Breast epithelium (tissue), 4 donors: ENCODE data around the gene TRIM66. TPM values are rescaled to one million over a fixed set of nuclear protein-coding genes. Genes with fewer than 3 reads are reported as not detected.

Source experiments
- DNase-seq, 2 donors: peaks; one replicate each; pipeline ENCODE4 v3.0.0-alpha.2; 2019; ENCODE audit warnings: low spot score in 2 of 2
- H3K27ac ChIP-seq, 2 donors: fragments of 200-600 bp; sonication (generic) in 1 of 2; one replicate each; pipeline ENCODE4 v1.5.1; 2016 to 2019; ENCODE audit warnings: mild to moderate bottlenecking in 1 of 2
- H3K27me3 ChIP-seq, 2 donors: fragments of 200-600 bp; sonication (generic) in 1 of 2; one replicate each; pipeline versions ENCODE4 v1.5.1 to v1.6.0; 2017 to 2019; ENCODE audit warnings: control low read depth in 1 of 2, mild to moderate bottlenecking in 1 of 2
- H3K36me3 ChIP-seq: fragments of 200-600 bp; one replicate; pipeline ENCODE4 v1.5.1; 2019
- H3K4me1 ChIP-seq, 2 donors: fragments of 200-600 bp; sonication (generic); one replicate each; pipeline ENCODE4 v1.5.1; 2016 to 2019; ENCODE audit warnings: control low read depth in 1 of 2
- H3K4me3 ChIP-seq, 3 donors: fragments of 200-600 bp; sonication (generic); 1 replicate in 2 of 3; 2 replicates in 1 of 3; pipeline ENCODE4 v1.5.1; 2016 to 2019; ENCODE audit warnings: mild to moderate bottlenecking in 3 of 3, moderate library complexity in 2 of 3
- H3K9me3 ChIP-seq, 2 donors: fragments of 200-600 bp; sonication (generic) in 1 of 2; one replicate each; pipeline ENCODE4 v1.5.1; 2016 to 2019; ENCODE audit warnings: control low read depth in 1 of 2
- CTCF ChIP-seq, 3 donors: fragments of 450-650 bp; IDR thresholded peaks; one replicate each; pipeline ENCODE4 v1.5.1; 2016 to 2017; ENCODE audit warnings: antibody characterized with exemption in 3 of 3, mild to moderate bottlenecking in 3 of 3, moderate library complexity in 3 of 3
- POLR2A ChIP-seq: fragments of 450-650 bp; IDR thresholded peaks from one replicate; pipeline ENCODE4 v1.6.1; 2016; ENCODE audit warnings: antibody characterized with exemption, mild to moderate bottlenecking, moderate library complexity
- POLR2AphosphoS5 ChIP-seq, 3 donors: sonication (generic); formaldehyde crosslinking; IDR thresholded peaks; one replicate each; pipeline ENCODE4 v1.6.1; 2017; ENCODE audit warnings: antibody characterized with exemption in 3 of 3
- intact Hi-C: fragments of 100-400 bp; cut with DNase I; formaldehyde crosslinking; loops from one replicate; pipeline ENCODE4 v1.15.1; 2023; ENCODE audit warnings: low total_unique reads
- total RNA-seq, 3 donors: library from RNA; depleted of rRNA; stranded (reverse); fragments of >200 nt; gene quantifications; one replicate each; pipeline ENCODE4 v1.1.0, GENCODE V29; 2016

The TRIM66 gene
- total RNA-seq, 3 donors from 2014 or later = 6.6 to 12.7 (median 11.5) TPM

GRCh38 chr11:8614497-8614896 is 68.0 kb downstream of the TRIM66 start:
- Histone ChIP-seq H3K4me3 (no peak overlapping the region), H3K27me3 (no peaks in the 10 kb centered on the region), H3K27ac (no peak overlapping the region), H3K36me3 (no peaks in the 10 kb centered on the region), H3K4me1 (no peaks in the 10 kb centered on the region), H3K9me3 (no peaks in the 10 kb centered on the region)
- no peak for DNase-seq
- intact Hi-C loops = no loop called here
- no peak for TF ChIP-seq POLR2A
- TF ChIP-seq POLR2AphosphoS5 (IDR thresholded peaks at IDR 0.05) = no peak
- no peak for TF ChIP-seq CTCF (IDR thresholded peaks at IDR 0.05)

- DNase-seq = no peak
- H3K27ac ChIP-seq = no peak overlapping the region
These were observed 69.4 kb downstream of the TRIM66 start for GRCh38 chr11:8613036-8613435.

GRCh38 chr11:8612522-8612921 is 69.9 kb downstream of the TRIM66 start:
- Histone ChIP-seq H3K4me1 (no peaks in the 10 kb centered on the region), H3K27me3 (no peaks in the 10 kb centered on the region), H3K9me3 (no peaks in the 10 kb centered on the region), H3K36me3 (no peaks in the 10 kb centered on the region), H3K4me3 (no peak overlapping the region), H3K27ac (no peak overlapping the region)
- TF ChIP-seq POLR2A (no peak), CTCF (IDR thresholded peaks at IDR 0.05) (no peak), POLR2AphosphoS5 (IDR thresholded peaks at IDR 0.05) (no peak)
- DNase-seq = no peak
- intact Hi-C loops = no loop called here

More at GRCh38 chr11:8613036-8613435, 69.4 kb downstream of the TRIM66 start:
- intact Hi-C loops = no loop called here
- Histone ChIP-seq H3K27me3 (no peaks in the 10 kb centered on the region), H3K9me3 (no peaks in the 10 kb centered on the region), H3K36me3 (no peaks in the 10 kb centered on the region), H3K4me3 (no peak overlapping the region), H3K4me1 (no peaks in the 10 kb centered on the region)
- TF ChIP-seq CTCF (IDR thresholded peaks at IDR 0.05) (no peak), POLR2A (no peak), POLR2AphosphoS5 (IDR thresholded peaks at IDR 0.05) (no peak)

- TF ChIP-seq POLR2A = no peak
- TF ChIP-seq POLR2AphosphoS5 (IDR thresholded peaks at IDR 0.05) = no peak
- TF ChIP-seq CTCF (IDR thresholded peaks at IDR 0.05) = no peak
- Histone ChIP-seq H3K27me3 (no peaks in the 10 kb centered on the region), H3K36me3 (no peaks in the 10 kb centered on the region), H3K9me3 (no peaks in the 10 kb centered on the region), H3K4me3 (no peak overlapping the region), H3K27ac (no peak overlapping the region), H3K4me1 (no peaks in the 10 kb centered on the region)
- intact Hi-C loops = no loop called here
- DNase-seq = no peak
These were observed 71.8 kb downstream of the TRIM66 start for GRCh38 chr11:8610532-8611116.

- no peaks in the 10 kb centered on the region for H3K27me3 ChIP-seq
- intact Hi-C loops = no loop called here
- H3K27ac ChIP-seq = no peak overlapping the region
- no peaks in the 10 kb centered on the region for H3K4me1 ChIP-seq
- no peak for TF ChIP-seq CTCF (IDR thresholded peaks at IDR 0.05)
- no peak for TF ChIP-seq POLR2A
- TF ChIP-seq POLR2AphosphoS5 (IDR thresholded peaks at IDR 0.05) = no peak
- H3K36me3 ChIP-seq = no peaks in the 10 kb centered on the region
- no peaks in the 10 kb centered on the region for H3K9me3 ChIP-seq
- no peak overlapping the region for H3K4me3 ChIP-seq
- no peak for DNase-seq
These were observed 73.8 kb downstream of the TRIM66 start for GRCh38 chr11:8608652-8609051.
